Activated CD4-positive, alpha-beta T cell treated with anti-CD3 and anti-CD28 coated beads, Interleukin-2, Interleukin-4, amounts not matched to agents 100 ng/mL and 50 ng/mL, durations not matched to agents 16 hours and 8 hours (primary cell): ENCODE measurements around the gene PARK7.
"Not testable (repeated sequence)": the region's sequence is repeated elsewhere in the genome, so short reads cannot be mapped to it uniquely, and the experiment has no call there.

Experiments used
- DNase-seq: peaks from one replicate; pipeline ENCODE4 v3.0.0-alpha.2; 2020; ENCODE audit warnings: low spot score

Gene PARK7

GRCh38 chr1:7943251-7943650, 18.3 kb upstream of the PARK7 start:
- no peak for DNase-seq

- DNase-seq: peak; percentile 92
Measured at GRCh38 chr1:7948960-7949359, 12.6 kb upstream of the PARK7 start.

GRCh38 chr1:7952791-7953190, 8.7 kb upstream of the PARK7 start:
- DNase-seq: not testable (repeated sequence)

- DNase-seq: peak; percentile 96
Measured at GRCh38 chr1:7953850-7954609, 7.5 kb upstream of the PARK7 start.

- DNase-seq: no peak
Measured at GRCh38 chr1:7954683-7955082, 6.8 kb upstream of the PARK7 start.

GRCh38 chr1:7956218-7957032, 5.1 kb upstream of the PARK7 start:
- no peak for DNase-seq

GRCh38 chr1:7960165-7960564, 1.3 kb upstream of the PARK7 start:
- DNase-seq: no peak

- DNase-seq: no peak
Measured at GRCh38 chr1:7960867-7961215, 670 bp upstream of the PARK7 start.

- DNase-seq: peak; percentile 50
Measured at GRCh38 chr1:7962014-7962335, 464 bp downstream of the PARK7 start.

GRCh38 chr1:7962636-7963377, 1.3 kb downstream of the PARK7 start:
- no peak for DNase-seq

GRCh38 chr1:7963378-7963730, 1.8 kb downstream of the PARK7 start:
- DNase-seq: not testable (repeated sequence)

GRCh38 chr1:7963841-7964240, 2.3 kb downstream of the PARK7 start:
- not testable (repeated sequence) for DNase-seq

GRCh38 chr1:7964476-7964875, 3.0 kb downstream of the PARK7 start:
- no peak for DNase-seq

- no peak for DNase-seq
Measured at GRCh38 chr1:7967196-7967595, 5.7 kb downstream of the PARK7 start.

GRCh38 chr1:7967651-7968050, 6.1 kb downstream of the PARK7 start:
- no peak for DNase-seq

GRCh38 chr1:7970246-7970645, 8.7 kb downstream of the PARK7 start:
- DNase-seq: no peak

GRCh38 chr1:7971024-7971423, 9.5 kb downstream of the PARK7 start:
- DNase-seq: no peak

- DNase-seq: no peak
Measured at GRCh38 chr1:7972285-7972684, 10.8 kb downstream of the PARK7 start.

- no peak for DNase-seq
Measured at GRCh38 chr1:7973086-7973485, 11.6 kb downstream of the PARK7 start.

GRCh38 chr1:7975212-7975865, 13.8 kb downstream of the PARK7 start:
- DNase-seq: peak; percentile 46

GRCh38 chr1:7980984-7981383, 19.5 kb downstream of the PARK7 start:
- no peak for DNase-seq

- DNase-seq: no peak
Measured at GRCh38 chr1:7983086-7983778, 21.7 kb downstream of the PARK7 start.
